Measurements from ENCODE around the gene TEAD1.

The TEAD1 gene

GRCh38 chr11:12657981-12658380 is 16.2 kb upstream of the TEAD1 start:
- in situ Hi-C loops (cut with HindIII; ENCODE audit: low sequenced_read_pairs) = no loop called here
- no peak for DNase-seq (ENCODE audit: low read depth)
- TF ChIP-seq CTCF (IDR thresholded peaks at IDR 0.05; ENCODE audit: low read depth, low read length, missing control alignments) = no peak
- H3K4me3 ChIP-seq (ENCODE audit: low read depth, low read length) = no peak overlapping the region

GRCh38 chr11:12662101-12662689 is 12.0 kb upstream of the TEAD1 start:
- no peak for TF ChIP-seq CTCF (IDR thresholded peaks at IDR 0.05; ENCODE audit: low read depth, low read length, missing control alignments)
- in situ Hi-C loops (cut with HindIII; ENCODE audit: low sequenced_read_pairs) = no loop called here
- no peak overlapping the region for H3K4me3 ChIP-seq (ENCODE audit: low read depth, low read length)
- DNase-seq (ENCODE audit: low read depth) = no peak

- in situ Hi-C loops (cut with HindIII; ENCODE audit: low sequenced_read_pairs) = no loop called here
- TF ChIP-seq CTCF (IDR thresholded peaks at IDR 0.05; ENCODE audit: low read depth, low read length, missing control alignments) = no peak
- no peak overlapping the region for H3K4me3 ChIP-seq (ENCODE audit: low read depth, low read length)
- DNase-seq (ENCODE audit: low read depth) = no peak
Measured at GRCh38 chr11:12664385-12664784, 9.8 kb upstream of the TEAD1 start.

- no peak for DNase-seq (ENCODE audit: low read depth)
- in situ Hi-C loops (cut with HindIII; ENCODE audit: low sequenced_read_pairs) = no loop called here
- no peak overlapping the region for H3K4me3 ChIP-seq (ENCODE audit: low read depth, low read length)
- no peak for TF ChIP-seq CTCF (IDR thresholded peaks at IDR 0.05; ENCODE audit: low read depth, low read length, missing control alignments)
Measured at GRCh38 chr11:12666915-12667314, 7.3 kb upstream of the TEAD1 start.

- DNase-seq (ENCODE audit: low read depth) = no peak
- no peak overlapping the region for H3K4me3 ChIP-seq (ENCODE audit: low read depth, low read length)
- in situ Hi-C loops (cut with HindIII; ENCODE audit: low sequenced_read_pairs) = no loop called here
- TF ChIP-seq CTCF (IDR thresholded peaks at IDR 0.05; ENCODE audit: low read depth, low read length, missing control alignments) = no peak
Measured at GRCh38 chr11:12667646-12668045, 6.6 kb upstream of the TEAD1 start.

GRCh38 chr11:12668166-12668565 is 6.1 kb upstream of the TEAD1 start:
- in situ Hi-C loops (cut with HindIII; ENCODE audit: low sequenced_read_pairs) = no loop called here
- DNase-seq (ENCODE audit: low read depth) = no peak
- no peak for TF ChIP-seq CTCF (IDR thresholded peaks at IDR 0.05; ENCODE audit: low read depth, low read length, missing control alignments)
- H3K4me3 ChIP-seq (ENCODE audit: low read depth, low read length) = no peak overlapping the region

Data from astrocyte of the cerebellum (primary cell).